ENCODE results near the gene FNDC7.

GRCh38 chr1:108791790-108792189 lies 79.1 kb downstream of the FNDC7 start:
- TF ChIP-seq CTCF (IDR thresholded peaks at IDR 0.05) (no peak), POLR2A (IDR thresholded peaks at IDR 0.05) (no peak)
